ENCODE data around the gene CRABP2.

The CRABP2 gene

DNA sequence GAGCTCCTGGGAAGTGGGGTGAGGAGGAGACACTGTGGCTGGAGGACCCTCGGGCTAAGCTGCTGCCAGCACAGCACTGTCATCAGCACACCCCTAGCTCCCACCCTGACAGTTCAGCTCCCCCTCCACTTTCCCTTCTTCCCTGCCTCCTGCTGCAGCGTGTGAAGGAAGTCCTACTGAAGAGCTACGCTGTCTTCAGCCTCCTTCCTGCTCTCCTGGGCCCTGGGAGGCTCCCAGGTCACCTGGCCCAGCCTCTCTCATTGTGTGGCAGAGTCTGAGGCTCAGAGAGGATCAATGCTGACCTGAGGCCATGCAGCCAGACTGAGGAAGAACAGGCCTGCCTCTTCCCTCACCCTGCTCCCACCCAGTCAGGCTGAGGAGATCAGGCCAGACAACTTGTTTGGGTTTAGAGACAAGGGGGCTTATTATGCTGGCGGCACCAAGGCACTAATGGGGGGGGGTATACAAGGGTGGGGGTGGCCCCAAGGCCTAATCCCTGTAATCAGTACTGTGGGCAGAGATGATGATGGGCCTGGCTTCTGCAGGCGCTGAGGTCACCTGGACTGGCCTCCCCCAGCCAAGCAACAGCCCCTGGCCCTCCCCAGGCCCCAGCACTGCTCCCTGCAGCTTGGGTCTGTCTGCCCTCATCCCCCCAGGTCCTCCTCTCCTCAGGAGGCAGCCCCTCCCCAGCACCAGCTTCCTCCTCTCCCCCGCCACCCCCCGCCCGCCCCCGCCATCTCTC, 37.2 kb downstream of the CRABP2 start:
- DNase-seq (ENCODE audit: low spot score), result no peak

DNA sequence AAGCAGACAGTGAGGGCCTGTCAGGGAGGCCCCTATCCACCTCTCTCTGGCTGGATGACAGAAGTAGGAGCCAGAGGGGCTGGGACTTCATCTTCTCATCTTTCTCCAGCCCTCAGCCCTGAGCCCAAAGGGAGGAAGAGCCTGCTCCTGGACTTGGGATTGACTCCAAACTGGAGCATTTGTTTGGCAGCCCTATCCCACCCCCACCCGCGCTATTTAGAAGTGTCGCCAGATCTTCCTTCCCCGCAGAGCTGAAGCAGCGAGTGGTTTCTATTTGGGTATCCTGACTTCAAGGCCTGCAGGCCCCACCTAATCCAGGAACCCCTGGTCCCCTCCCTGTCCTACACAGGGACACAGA, 37.8 kb downstream of the CRABP2 start:
- no peak for DNase-seq (ENCODE audit: low spot score)

DNA sequence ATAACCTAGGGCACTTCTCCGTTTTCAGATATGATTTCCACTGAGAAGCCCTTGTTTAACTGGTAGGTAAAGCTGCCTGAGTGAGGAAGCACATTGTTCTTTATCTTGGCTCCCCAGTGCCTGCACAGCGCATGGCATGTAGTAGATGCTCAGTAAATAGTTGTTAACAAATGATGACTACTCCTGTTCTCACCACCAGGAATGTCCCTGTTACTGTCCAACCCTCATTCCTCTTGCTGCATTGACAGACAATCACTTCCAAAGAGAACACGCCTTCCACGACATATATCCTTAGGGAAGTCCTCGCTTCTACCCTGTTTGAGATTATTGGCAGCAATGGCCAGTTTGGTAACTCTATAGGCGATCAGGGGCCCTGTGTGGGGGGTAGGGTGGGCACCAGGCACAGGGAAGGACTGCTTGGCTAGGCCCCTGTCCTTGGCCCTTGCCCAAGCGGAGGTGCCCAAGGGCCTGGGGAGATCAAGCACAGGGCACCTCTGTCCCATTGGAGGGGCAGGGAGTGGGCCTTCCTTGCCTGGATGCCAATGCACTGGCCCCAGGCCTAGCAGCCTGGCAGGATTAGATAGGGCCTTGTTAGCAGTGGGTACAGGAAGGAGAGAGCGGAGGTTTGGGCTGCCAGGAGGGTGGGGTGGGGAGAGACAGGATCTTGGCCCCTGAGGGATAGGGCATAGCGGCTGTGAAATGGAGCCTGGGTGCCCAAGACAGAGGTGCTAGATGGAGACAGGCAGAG, 38.3 kb downstream of the CRABP2 start:
- no peak for DNase-seq (ENCODE audit: low spot score)

DNA sequence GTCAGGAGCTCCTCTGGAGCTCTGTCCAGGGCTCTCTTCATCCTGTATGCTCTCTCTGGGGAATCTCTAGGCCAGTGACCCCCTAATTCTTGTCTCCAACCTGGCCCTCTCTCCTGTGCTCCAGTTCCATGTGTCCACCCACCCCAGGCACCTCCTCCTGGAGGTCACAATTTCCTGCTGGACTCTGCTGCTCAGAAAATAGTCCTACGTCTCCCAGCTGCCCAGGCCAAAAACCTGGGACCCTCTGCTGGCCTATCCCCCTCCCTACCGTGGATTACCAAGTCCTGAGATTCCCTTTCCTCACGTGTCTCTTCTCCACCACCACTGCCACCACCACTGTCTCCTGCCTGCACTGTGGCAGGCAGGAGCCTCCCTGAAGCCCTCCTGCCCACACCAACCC, 39.8 kb downstream of the CRABP2 start:
- no peak for DNase-seq (ENCODE audit: low spot score)

DNA sequence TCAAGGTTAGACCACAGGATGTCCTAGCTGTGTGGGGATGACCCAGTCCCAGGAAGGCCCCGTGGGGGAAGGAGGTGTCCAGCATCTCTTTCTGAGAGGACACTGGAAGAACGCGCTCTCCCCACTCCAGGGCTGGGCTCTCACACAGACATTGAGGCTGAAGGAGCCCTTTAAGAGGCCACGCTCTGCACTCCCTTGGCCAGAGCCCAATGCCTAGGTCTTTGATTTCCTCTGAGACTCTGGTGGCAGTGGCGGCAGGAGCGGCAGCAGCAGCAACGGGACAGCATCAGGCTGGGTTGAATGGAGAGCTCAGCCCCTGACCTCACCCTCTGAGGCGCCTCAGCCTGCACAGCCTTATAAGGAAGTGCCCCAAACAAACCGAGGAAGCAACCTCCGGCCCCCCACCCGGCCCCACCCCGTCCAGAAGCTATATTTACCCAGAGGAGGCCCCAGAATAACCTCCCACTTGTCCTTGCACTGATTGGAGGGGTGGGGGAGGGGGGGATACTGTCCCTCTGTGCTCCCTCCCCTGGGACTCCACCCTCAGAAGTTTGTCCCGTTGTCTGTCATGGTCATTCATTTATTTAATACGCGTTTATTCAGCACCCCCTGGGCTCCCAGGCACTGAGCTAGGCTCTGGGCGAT, 40.5 kb downstream of the CRABP2 start:
- DNase-seq (ENCODE audit: low spot score), result no peak

DNA sequence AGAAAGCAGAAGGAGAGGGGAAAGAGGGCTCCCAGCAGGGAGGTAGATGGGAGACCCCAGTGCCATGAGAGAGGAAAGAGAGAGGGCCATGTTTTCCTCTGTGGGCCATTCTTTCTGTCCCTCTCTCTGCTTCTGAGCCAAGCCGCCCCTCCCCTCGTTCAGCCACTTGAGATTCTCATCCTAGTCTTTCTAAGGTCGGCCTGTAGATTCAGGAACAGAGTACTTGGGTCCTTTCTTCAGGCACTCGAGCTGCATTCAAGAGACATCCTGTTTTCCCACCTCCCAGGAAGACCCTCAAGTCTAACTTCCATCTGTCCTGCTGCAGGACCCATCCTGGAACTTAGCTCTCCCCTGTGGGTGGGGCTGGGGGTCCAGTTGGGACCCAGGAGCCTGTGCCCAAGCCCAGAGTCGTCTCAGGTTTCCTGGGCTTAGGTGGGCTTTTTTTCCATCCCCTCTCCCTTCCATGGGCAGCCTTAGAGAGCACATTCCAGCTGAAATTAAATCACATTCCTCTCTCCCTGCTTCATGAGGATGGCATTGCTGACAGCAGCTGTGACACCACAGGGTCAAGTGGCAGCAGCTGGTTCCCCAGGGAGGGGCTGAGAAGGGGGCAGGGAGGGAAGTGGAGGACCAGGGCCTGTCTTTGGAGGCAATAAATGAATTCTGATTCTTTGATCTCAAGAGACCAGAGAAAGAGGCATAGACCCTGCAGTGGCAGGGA, 41.2 kb downstream of the CRABP2 start:
- DNase-seq (ENCODE audit: low spot score), result no peak

DNA sequence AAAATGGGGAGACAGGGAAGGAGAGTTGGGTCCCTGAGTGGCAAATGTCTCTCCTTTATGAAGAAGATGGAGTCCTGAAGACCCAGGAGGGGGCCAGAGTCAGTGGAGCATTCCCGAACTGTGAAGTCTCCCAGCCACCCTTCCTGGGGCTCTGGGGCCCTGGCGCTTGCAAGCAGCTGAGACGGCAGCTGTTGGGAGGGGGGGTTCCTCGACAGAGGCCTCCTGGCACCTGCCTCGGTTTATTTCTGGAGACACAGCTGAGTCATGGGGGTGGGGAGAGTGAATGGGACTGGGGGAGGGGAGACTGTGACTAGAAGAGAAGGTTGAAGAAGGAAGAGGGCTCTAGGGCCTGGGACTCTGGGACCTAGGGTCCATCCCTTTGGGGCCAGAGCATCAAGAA, 42.2 kb downstream of the CRABP2 start:
- no peak for DNase-seq (ENCODE audit: low spot score)

DNA sequence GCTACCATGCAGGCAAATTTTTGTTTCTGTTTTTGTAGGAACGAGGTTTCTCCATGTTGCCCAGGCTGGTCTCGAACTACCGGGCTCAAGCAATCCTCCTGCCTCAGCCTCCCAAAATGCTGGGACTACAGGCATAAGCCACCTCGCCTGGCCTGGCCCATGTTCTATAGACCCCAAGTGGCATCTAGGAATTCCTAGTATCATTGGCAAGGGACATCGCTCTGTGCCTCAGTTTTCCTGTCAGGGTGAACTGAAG, 42.7 kb downstream of the CRABP2 start:
- no peak for DNase-seq (ENCODE audit: low spot score)

DNA sequence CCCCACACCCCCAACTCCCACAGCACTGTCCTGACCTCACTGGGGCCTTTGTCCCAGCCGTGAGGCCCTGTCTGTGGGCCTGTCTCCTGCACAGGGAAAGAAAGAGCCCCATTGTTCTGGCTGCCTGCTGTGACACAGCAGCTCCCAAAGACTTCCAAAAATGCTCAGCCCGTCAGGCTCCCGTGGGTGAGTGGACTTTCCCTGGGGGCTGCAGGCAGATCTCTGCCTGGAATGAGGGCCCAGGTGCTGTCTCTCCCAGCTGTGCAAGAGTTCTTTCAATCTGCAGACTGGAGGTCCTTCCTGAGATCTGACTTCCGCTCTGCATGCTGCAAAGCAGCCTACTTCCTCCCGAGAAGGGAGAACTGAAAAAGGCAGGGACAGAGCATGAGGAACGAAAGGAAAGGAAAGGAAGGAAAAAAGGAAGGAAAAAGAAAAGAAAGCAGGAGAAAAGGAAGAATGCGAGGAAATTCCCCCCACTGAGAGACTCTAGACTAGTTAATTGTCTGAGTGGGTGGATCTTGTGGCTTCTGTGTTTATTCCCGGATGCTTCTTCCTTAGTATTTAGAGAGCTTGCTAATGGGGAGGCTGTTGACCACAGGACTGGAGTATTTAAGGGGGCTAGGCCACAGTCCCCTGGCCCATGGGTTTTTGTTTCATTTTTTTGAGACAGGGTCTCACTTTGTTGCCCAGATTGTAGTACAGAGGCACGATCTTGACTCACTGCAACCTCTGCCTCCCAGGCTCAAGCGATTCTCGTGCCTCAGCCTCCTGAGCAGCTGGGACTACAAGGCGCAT, 43.2 kb downstream of the CRABP2 start:
- DNase-seq (ENCODE audit: low spot score), result no peak

DNA sequence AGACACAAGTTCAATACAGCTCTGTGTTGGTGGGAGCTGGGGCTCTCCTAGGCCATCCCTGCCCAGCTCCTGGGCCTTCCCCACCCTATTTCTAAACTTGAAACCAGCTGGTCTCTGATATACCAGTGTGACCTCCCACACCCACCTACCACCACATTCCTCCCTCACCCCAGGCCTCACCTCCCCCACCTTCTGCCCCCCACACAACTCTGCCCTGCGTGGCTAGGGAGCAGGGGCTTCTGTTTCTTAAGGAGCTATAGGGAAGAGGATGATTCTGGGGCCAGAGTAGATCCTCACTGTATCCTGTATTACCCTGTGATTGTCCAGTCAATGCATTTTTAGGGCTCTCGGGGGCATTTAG, 44.7 kb downstream of the CRABP2 start:
- DNase-seq (ENCODE audit: low spot score), result no peak

DNA sequence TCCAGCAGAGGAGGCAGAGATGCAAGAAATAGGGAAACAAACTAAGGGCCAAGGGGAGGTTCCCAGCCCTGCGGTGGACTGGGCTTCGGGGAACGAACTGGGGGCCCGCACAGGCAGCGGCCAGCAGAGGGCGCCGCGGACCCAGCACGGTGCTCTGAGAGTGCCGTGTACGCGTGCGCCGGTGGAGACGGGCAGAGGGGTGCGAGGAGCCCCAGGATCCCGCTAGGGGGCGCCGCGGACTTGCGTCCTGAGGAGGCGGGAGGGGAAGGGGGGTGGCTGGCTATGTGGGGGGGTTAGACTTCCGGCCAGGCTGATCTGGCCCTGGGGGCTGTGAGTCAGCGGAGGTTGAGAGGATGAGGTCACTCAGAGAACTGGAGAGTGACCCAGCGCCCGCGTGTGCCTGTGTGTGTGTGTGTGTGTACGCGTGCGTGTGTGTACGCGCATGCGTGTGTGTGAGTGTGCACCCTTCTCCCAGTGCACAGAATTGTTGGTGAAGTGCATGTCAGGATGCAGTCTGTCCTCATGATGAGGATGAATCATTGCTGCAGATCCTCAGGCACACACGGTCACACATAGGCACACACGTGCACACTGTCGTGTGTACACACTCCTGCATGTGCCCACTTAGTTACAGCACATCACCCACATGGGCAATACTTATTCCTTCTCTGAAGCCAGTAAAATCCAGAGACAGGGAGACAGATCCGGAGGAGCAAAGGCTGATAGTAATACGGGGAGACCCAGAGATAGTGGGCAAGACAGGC, 45.2 kb downstream of the CRABP2 start:
- peak; percentile 98 for DNase-seq (ENCODE audit: low spot score)

DNA sequence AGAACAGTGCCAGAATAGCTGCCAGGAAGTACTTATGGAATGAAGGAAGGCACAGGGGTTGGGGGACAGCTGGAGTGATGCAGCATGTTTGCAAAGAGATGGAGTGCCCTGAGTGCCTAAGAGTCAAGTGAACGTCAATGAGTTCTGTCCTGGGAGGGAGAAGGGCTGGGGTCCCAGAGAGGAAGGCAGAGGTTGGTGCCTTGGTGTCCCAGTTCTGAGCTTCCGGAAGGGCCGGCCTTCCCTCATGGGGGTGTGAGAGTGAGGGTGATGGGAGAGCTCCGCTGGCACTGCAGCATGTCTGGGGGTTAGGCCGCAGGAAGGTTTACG, 45.8 kb downstream of the CRABP2 start:
- no peak for DNase-seq (ENCODE audit: low spot score)

DNA sequence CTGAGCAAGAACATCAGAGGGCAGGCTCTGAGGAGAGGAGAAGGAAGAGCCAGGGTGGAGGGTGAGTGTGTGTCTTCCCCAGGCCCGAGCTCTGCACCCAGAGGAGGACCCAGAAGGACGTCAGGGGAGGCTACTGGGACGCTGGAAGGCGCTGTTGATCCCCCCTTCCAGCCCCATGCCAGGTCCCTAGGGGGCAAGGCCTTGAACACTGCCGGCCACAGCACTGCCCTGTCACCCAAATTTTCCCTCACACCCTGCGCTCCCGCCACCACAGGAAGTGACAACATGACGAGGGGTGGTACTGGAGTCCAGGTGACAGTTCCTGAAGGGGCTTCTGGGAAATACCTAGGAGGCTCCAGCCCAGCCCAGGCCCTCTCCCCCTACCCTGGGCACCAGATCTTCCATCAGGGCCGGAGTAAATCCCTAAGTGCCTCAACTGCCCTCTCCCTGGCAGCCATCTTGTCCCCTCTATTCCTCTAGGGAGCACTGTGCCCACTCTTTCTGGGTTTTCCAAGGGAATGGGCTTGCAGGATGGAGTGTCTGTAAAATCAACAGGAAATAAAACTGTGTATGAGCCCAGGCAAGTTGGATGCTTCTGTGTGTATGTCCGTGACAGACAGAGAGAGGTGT, 46.3 kb downstream of the CRABP2 start:
- no peak for DNase-seq (ENCODE audit: low spot score)

DNA sequence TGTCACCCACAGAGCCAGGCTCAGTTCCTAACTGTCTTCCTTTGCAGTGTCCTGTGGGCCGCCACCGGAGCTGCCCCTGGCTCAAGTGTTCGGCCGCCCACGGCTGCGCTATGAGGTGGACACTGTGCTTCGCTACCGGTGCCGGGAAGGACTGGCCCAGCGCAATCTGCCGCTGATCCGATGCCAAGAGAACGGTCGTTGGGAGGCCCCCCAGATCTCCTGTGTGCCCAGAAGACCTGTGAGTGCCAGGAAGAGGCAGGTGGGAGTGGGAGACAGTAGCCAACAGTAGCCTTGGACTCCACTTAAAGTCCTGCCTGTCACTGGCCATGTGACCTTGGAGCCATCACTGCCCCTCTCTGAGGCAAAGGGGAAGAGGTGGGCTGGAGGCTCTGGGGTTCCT, 46.9 kb downstream of the CRABP2 start:
- DNase-seq (ENCODE audit: low spot score), result no peak

DNA sequence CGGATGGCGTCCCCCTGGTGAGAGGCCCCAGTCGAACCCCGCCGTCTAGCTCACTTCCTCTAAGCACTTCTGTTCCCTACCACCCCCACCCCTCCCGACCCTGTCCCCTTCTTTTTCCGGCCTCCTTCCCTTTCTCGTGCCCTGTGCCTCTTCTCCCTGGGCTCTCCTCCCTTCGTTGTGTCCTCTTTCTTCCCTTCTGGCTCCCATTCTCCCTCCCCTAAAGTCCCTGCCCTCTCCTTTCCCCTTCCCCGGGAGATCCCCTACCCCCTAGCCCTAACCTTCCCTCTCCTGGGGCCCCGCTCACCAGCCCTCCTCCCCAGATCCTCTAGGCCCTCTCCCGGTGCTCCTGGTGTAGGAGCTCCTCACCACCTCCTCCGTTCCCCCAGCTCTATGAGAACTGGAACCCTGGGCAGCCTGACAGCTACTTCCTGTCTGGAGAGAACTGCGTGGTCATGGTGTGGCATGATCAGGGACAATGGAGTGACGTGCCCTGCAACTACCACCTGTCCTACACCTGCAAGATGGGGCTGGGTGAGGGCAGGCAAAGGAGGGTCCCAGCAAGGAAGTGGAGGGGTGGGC, 47.6 kb downstream of the CRABP2 start:
- DNase-seq (ENCODE audit: low spot score), result no peak

DNA sequence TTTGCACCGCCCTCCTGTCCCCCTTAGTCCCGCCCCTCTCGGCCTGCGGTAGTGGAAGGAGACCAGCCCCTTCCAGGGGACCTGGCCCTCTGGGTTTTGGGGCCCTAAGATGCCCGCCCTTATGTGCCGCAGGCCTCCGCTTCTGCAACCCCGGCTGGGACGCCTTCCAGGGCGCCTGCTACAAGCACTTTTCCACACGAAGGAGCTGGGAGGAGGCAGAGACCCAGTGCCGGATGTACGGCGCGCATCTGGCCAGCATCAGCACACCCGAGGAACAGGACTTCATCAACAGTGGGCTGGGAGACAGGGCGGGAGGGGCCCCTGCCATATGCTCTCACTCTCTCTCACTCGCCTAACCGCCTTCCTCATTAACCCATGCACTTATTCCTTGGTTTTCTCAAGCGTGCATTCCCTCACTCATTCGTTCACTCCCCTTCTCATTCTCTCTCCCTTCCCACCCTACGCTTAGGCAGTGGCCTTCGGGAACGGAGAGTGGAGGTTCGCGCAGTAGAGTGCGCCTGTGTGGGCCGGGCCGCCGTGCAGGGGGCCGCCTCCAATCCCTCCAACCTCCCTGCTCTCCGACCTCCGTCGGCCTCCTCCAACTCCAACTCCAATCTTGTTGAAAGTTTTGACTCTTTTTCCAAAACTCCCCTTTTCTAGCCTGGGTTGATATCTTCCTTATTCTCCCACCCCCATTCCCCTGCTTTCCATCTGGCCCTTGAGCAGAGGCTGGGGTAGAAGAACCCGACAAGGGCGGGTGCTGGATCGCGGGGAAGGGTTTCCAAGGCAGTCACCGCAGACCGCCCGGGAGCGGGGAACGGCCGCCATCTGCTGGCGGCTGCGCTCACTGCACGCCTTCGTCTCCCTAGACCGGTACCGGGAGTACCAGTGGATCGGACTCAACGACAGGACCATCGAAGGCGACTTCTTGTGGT, 48.3 kb downstream of the CRABP2 start:
- peak; percentile 88 for DNase-seq (ENCODE audit: low spot score)

DNA sequence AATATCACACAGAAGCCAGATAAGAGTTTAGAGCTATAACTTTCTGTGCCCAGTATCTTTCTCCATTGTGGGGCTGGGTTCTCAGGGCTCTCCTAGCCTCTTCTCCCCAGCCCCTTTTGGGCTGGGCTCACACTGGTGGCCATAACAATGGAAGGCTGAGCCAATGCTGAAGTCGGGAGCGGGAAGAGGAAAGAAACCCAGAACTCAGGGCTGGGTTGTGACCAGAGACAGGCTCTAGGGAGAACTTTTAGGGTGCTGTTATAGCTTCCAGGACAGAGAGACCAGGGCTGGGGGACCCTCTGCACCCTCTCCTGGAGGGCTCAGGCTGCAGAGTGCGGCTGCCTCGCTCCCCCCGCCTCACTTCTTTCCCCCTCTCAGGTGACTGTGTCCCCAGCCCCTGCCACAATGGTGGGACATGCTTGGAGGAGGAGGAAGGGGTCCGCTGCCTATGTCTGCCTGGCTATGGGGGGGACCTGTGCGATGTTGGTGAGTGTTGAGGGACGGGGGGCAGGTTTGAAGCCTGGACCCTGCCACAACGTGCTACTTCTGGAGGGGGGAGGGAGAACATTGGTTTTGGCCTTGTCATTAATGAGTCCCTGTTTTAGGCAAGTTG, 49.4 kb downstream of the CRABP2 start:
- DNase-seq (ENCODE audit: low spot score), result no peak

DNA sequence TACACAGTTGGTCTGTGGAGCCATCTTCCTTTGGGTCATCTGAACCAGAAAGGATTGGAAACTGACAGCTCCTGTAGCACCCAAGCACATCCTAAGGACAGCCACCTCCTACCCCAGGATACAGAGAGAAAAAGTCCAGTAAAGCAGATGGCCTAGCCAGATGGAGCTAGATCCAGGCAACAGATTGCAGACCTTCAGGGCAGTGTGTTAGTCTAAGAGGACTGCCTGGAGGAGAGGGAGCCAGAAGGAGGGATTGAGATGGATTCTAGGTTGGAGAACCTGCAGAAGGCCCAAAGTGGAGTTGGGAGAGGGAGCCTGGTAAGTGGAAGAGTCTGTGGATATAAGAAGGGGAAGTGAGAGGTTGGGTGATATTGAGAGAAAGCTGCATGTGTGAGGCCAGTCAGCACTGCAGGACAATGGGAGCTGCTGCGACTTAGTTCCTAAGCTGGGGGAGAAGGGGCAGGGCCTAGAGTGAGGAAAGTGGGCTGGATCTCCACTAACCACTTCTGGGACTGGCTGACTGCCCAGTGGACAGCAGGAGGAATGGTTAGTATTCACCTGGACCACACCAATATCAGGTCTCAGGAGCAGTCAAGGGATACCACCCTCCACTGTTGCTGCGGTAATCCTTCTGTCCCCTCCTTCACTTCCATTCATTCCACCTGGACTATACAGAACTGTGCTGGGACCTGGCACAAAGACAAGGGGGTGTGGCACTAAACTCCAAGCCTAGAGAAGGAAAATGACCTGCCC, 50.1 kb downstream of the CRABP2 start:
- DNase-seq (ENCODE audit: low spot score), result no peak
